ENCODE results near the gene FER.

The FER gene

GRCh38 chr5:109102096-109102690 lies 354.5 kb downstream of the FER start:
- no peak for DNase-seq (ENCODE audit: low read depth in 2 of 3, low spot score in 1 of 3)

GRCh38 chr5:109105631-109106267 lies 358.1 kb downstream of the FER start:
- DNase-seq (ENCODE audit: low read depth in 2 of 3, low spot score in 1 of 3): no peak

- no peak for DNase-seq (ENCODE audit: low read depth in 2 of 3, low spot score in 1 of 3)
Measured at GRCh38 chr5:109111680-109112079, 364.0 kb downstream of the FER start.

GRCh38 chr5:109113608-109114007 lies 365.9 kb downstream of the FER start:
- DNase-seq (ENCODE audit: low read depth in 2 of 3, low spot score in 1 of 3): no peak

- DNase-seq (ENCODE audit: low read depth in 2 of 3, low spot score in 1 of 3): no peak
Measured at GRCh38 chr5:109121225-109121624, 373.5 kb downstream of the FER start.

- DNase-seq (ENCODE audit: low read depth in 2 of 3, low spot score in 1 of 3): no peak
Measured at GRCh38 chr5:109125755-109126429, 378.2 kb downstream of the FER start.

- no peak for DNase-seq (ENCODE audit: low read depth in 2 of 3, low spot score in 1 of 3)
Measured at GRCh38 chr5:109126481-109126880, 378.8 kb downstream of the FER start.

GRCh38 chr5:109136906-109137305 lies 389.2 kb downstream of the FER start:
- DNase-seq (ENCODE audit: low read depth in 2 of 3, low spot score in 1 of 3): no peak

- DNase-seq (ENCODE audit: low read depth in 2 of 3, low spot score in 1 of 3): no peak
Measured at GRCh38 chr5:109141222-109142200, 393.8 kb downstream of the FER start.

GRCh38 chr5:109143031-109143430 lies 395.3 kb downstream of the FER start:
- no peak for DNase-seq (ENCODE audit: low read depth in 2 of 3, low spot score in 1 of 3)

GRCh38 chr5:109145139-109145538 lies 397.4 kb downstream of the FER start:
- no peak for DNase-seq (ENCODE audit: low read depth in 2 of 3, low spot score in 1 of 3)

- no peak for DNase-seq (ENCODE audit: low read depth in 2 of 3, low spot score in 1 of 3)
Measured at GRCh38 chr5:109146591-109146990, 398.9 kb downstream of the FER start.

GRCh38 chr5:109152565-109152964 lies 404.9 kb downstream of the FER start:
- DNase-seq (ENCODE audit: low read depth in 2 of 3, low spot score in 1 of 3): no peak

GRCh38 chr5:109155625-109156024 lies 407.9 kb downstream of the FER start:
- no peak for DNase-seq (ENCODE audit: low read depth in 2 of 3, low spot score in 1 of 3)

GRCh38 chr5:109156885-109157284 lies 409.2 kb downstream of the FER start:
- DNase-seq (ENCODE audit: low read depth in 2 of 3, low spot score in 1 of 3): no peak

GRCh38 chr5:109160468-109160867 lies 412.8 kb downstream of the FER start:
- no peak for DNase-seq (ENCODE audit: low read depth in 2 of 3, low spot score in 1 of 3)

- no peak for DNase-seq (ENCODE audit: low read depth in 2 of 3, low spot score in 1 of 3)
Measured at GRCh38 chr5:109161914-109162683, 414.4 kb downstream of the FER start.

GRCh38 chr5:109163336-109163735 lies 415.6 kb downstream of the FER start:
- DNase-seq (ENCODE audit: low read depth in 2 of 3, low spot score in 1 of 3): no peak

- DNase-seq (ENCODE audit: low read depth in 2 of 3, low spot score in 1 of 3): no peak
Measured at GRCh38 chr5:109164001-109164400, 416.3 kb downstream of the FER start.

GRCh38 chr5:109167586-109167985 lies 419.9 kb downstream of the FER start:
- DNase-seq (ENCODE audit: low read depth in 2 of 3, low spot score in 1 of 3): no peak

GRCh38 chr5:109168151-109168550 lies 420.5 kb downstream of the FER start:
- DNase-seq (ENCODE audit: low read depth in 2 of 3, low spot score in 1 of 3): no peak

Measured in stimulated activated CD4-positive, alpha-beta T cell treated with anti-CD3 and anti-CD28 coated beads, Interleukin-12 subunit alpha, Interleukin-12 subunit beta, amount 100 ng/mL, for 48 hours (primary cell).